K562 (cell line): ENCODE data around the gene EPHA1. TPM values are rescaled to one million over a fixed set of nuclear protein-coding genes. Genes with fewer than 3 reads are reported as not detected.

Source experiments
- BCOR ChIP-seq: fragments of 450-650 bp; IDR thresholded peaks from 2 replicates; pipeline ENCODE4 v1.6.1; 2016
- CTCF ChIP-seq, 3 experiments: IDR thresholded peaks in 2 of 3; conservative IDR thresholded peaks in 1 of 3; 2 replicates each; pipeline ENCODE4 v1.5.1; 2011 to 2012; ENCODE audit warnings: low read length in 3 of 3, mild to moderate bottlenecking in 3 of 3, control low read depth in 2 of 3, improper control_type of control experiment in 1 of 3, inconsistent platforms in 1 of 3, low read depth in 1 of 3, mixed read lengths in 1 of 3, moderate library complexity in 1 of 3; ENCODE audit not compliant: insufficient read depth in 2 of 3
- FOXJ2 ChIP-seq: fragments of 200-800 bp; sonication (Bioruptor generic); IDR thresholded peaks from 2 replicates; pipeline ENCODE4 v1.6.1; 2016; ENCODE audit warnings: missing genetic modification characterization, missing compliant biosample characterization
- SIN3B ChIP-seq: fragments of 450-650 bp; IDR thresholded peaks from 2 replicates; pipeline ENCODE4 v1.6.1; 2017; ENCODE audit warnings: low read depth, mild to moderate bottlenecking, moderate library complexity
- USF1 ChIP-seq: sonication (generic); formaldehyde crosslinking; IDR thresholded peaks from 2 replicates; pipeline ENCODE4 v1.9.0; 2022; ENCODE audit warnings: mild to moderate bottlenecking, missing genetic modification reagents
- USF2 ChIP-seq: sonication (generic); formaldehyde crosslinking; IDR thresholded peaks from 2 replicates; pipeline ENCODE4 v1.5.0; 2020; ENCODE audit warnings: missing genetic modification reagents
- ZBTB5 ChIP-seq: fragments of 450-650 bp; IDR thresholded peaks from 2 replicates; pipeline ENCODE4 v1.6.1; 2017; ENCODE audit warnings: antibody characterized with exemption
- polyA plus RNA-seq, 8 experiments: library from polyadenylated mRNA; depleted of rRNA in 4 of 8; stranded (reverse) in 5 of 8; unstranded in 3 of 8; fragments of >200 nt; fragmentation: Nextera tagmentation in 2 of 8; fragmentation: Illumina TruSeq in 1 of 8; extraction: Ambion mirVana in 2 of 8; extraction: Trizol in 1 of 8; gene quantifications; 2 replicates each; pipeline versions ENCODE4 v1.2.1 to v1.2.3, GENCODE V29; 2011 to 2014; ENCODE audit warnings: inconsistent platforms in 1 of 8, missing spikeins in 1 of 8
- total RNA-seq, 7 experiments: library from RNA; depleted of rRNA in 6 of 7; stranded (reverse); fragments of >200 nt in 6 of 7; fragmentation: Illumina TruSeq in 2 of 7; extraction: Trizol in 2 of 7; gene quantifications; 2 replicates each; pipeline versions ENCODE4 v1.2.1 to v1.2.3, GENCODE V29; 2011 to 2021; ENCODE audit warnings: low replicate concordance in 1 of 7

Gene EPHA1
- total and polyA plus RNA-seq, 9 of the 15 experiments (the other 6 are each of a cell fraction or from before 2014, with no cell fraction given): 0.22 to 0.57 (median 0.32) TPM; not detected in 6

- TF ChIP-seq FOXJ2 (tag) (no peak), USF2 (peak; percentile 32; the same call in 1 of the 2 replicates), ZBTB5 (no peak), BCOR (no peak), SIN3B (no peak), CTCF (IDR thresholded peaks at IDR 0.05 in 2 of 3, conservative IDR thresholded peaks at IDR 0.05 in 1 of 3; ENCODE audit: insufficient read depth in 2 of 3, low read depth in 1 of 3, low read length in 3 of 3) (peak in 2 of 3 experiments; percentile 21 to 31; a peak in 3 of 6 replicates), USF1 (peak; percentile 70)
These were observed 9.5 kb downstream of the EPHA1 start (continued) for GRCh38 chr7:143399151-143399550.
